GM18951 (cell line): ENCODE measurements around the gene MYL5.
"Not testable (repeated sequence)": the region's sequence is repeated elsewhere in the genome, so short reads cannot be mapped to it uniquely, and the experiment has no call there.

ENCODE experiments used
- POLR2A ChIP-seq: IDR thresholded peaks from 4 replicates; pipeline ENCODE4 v1.6.1; 2011; ENCODE audit warnings: mild to moderate bottlenecking; ENCODE audit not compliant: insufficient read length, insufficient read depth; ENCODE audit errors: extremely low read depth
- in situ Hi-C: fragments of 300-500 bp; cut with MboI; formaldehyde crosslinking; loops from one replicate; pipeline ENCODE4 v1.12.0; 2022; ENCODE audit warnings: low sequenced_read_pairs, mixed read lengths, inconsistent platforms; ENCODE audit not compliant: unreplicated experiment

Gene MYL5

DNA sequence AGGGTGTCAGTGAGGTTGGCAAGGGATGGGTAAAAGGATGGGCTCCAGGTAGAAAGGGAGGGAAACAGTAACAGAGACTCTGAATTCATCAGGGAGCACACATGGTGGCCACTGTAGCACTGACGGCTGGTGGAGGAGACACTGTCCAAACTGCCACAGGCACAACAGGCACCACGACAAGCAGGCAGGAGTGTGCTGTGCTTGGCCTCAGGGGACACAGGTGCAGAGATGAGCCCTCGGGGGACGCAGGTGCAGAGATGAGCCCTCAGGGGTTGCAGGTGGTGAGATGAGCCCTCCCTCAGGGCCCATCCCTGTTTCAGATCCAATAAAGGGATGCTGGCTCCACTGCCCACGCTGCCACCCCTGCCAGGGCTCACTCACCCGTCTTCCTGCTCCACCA is 41.4 kb upstream of the MYL5 start:
- no peak for TF ChIP-seq POLR2A
- in situ Hi-C loops, result no loop called here

DNA sequence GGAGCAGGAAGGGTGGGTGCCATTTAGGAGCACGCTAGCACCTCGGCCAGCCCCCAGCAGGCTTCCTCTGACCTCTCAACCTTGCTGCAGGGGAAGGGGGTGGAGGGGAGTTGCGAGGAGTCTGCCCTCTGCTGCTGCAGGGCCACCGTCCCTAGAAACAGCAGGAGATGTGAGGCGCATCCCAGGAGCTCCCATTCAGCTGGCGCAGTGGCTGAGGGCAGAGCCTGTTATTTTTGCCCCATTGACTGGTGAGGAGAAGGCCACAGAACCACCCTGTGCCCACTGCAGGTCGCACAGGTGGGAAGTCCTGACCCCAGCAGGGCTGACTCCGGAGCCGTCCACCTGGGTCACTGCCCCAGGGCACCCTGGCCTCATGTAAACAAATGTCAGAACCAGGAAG is 40.9 kb upstream of the MYL5 start:
- in situ Hi-C loops, result no loop called here
- no peak for TF ChIP-seq POLR2A

DNA sequence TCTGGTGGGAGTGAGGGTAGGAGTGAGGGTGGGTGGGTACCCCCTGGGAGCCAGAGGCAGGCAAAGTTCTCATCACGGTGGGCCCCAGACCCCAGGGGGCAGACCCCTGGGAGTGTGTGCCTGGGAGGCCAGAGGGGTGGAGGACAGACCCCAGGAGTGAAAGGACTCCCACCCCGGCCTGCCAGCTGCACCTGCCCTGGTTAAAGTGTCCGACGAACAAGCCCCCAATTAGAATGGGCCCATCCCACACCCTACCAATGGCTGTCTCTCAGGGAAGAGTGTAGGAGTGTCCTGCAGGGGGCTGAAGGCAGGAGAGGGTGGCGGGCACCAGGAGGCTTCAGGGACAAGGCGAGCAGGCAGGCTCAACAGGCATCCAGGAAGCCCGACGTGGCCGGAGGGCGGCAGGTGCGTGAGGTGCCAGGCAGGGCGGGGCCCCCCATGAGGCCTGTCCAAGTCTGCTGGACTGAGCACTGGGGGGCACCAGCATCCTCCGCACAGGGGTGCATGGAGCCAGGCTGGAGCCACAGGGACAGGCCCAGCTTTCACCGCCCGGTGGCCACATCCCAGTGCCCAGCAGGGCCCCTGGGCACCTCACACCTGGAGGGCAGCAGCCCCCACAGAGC is 40.3 kb upstream of the MYL5 start:
- in situ Hi-C loops, result no loop called here
- TF ChIP-seq POLR2A, result no peak

DNA sequence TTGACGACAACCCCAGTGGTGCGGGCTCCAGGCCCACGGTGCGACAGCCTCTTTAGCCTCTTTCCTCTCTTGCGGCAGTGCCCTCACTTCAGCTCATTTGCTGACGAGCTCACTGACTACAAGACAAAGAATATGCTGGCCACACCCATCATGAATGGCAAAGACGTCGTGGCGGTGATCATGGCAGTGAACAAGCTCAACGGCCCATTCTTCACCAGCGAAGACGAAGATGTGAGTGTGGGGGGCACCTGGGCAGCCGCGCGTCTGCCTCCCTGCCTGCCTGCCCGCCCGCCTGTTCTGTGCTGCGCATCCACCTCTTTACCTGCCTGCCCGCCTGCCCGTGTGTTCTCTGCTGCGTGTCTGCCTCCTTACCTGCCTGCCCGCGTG is 39.8 kb upstream of the MYL5 start:
- in situ Hi-C loops, result no loop called here
- TF ChIP-seq POLR2A, result no peak

DNA sequence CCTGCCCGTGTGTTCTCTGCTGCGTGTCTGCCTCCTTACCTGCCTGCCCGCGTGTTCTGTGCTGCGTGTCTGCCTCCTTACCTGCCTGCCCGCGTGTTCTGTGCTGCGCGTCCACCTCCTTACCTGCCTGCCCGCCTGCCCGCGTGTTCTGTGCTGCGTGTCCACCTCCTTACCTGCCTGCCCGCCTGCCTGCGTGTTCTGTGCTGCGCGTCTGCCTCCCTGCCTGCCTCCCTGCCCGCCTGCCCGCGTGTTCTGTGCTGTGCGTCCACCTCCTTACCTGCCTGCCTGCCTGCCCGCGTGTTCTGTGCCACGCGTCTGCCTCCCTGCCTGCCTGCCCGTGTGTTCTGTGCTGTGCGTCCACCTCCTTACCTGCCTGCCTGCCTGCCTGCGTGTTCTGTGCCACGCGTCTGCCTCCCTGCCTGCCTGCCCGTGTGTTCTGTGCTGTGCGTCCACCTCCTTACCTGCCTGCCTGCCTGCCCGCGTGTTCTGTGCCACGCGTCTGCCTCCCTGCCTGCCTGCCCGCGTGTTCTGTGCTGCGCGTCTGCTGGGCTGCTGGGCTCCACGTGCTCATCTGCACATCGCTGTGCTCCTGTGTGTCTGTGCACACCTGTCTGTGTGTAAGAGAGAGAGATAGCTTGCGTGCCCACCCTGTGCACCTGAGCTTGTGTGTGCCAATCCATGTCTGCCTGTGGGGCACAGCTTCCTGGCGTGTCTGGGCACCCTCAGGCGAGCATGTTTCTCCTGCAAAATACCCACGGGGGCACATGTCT is 39.1 kb upstream of the MYL5 start:
- in situ Hi-C loops, result not testable (repeated sequence)

DNA sequence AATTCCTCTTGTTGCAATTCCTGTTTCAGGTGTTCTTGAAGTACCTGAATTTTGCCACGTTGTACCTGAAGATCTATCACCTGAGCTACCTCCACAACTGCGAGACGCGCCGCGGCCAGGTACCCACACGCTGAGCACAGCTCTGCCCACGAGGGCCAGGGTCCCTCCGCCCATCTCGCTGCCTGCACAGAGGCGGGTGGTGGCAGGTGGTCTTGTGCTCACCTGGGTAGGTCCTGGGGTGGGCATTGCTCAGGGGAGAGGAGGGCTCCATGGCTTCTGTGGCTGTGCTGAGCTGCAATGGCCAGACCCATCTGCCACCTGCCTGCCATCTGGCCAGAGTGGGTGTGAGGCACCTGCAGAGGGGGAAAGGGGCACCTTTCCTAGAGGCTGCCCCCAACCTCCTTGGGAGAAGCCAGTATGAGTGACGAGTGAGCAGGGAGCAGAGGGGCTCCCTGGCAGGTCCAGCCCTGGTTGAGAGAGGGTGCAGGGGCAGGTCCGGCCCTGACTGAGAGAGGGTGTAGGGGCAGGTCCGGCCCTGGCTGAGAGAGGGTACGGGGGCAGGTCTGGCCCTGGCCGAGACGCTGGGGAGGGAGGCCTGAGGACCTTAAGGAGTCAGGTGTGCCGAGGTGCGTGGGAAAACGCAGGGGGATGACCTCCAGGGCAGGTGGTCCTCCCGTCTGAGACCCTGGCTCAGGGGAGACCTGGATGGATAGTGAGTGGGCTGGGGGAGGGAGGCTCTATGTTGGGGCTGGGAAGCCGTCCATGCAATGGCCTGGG is 38.3 kb upstream of the MYL5 start:
- no peak for TF ChIP-seq POLR2A
- in situ Hi-C loops, result no loop called here

DNA sequence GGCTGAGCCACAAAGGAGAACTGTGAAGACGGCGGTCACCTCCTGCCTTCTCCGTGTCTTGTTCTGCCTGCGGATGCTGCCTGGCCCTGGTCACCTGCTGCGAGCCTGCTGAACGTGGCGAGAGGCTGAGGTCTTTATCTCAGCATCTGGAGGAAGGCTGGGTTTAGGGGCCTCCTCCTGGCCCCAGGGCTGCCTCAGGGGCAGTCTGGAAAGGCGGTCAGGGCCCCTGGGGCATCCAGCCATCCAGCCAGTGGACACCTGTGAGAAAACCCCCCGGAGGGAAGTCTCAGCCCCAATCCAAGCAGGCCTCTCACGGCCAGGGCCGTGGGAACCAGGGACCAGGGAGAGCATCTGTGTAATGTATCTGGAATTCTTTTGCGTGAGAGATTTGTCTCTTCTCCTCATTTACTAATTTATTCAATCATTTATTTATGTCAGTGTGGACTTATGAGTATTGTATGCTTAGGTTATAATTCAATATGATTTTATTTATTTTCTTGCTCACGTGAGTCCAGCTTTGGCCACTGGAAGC is 37.6 kb upstream of the MYL5 start:
- in situ Hi-C loops, result no loop called here
- no peak for TF ChIP-seq POLR2A

DNA sequence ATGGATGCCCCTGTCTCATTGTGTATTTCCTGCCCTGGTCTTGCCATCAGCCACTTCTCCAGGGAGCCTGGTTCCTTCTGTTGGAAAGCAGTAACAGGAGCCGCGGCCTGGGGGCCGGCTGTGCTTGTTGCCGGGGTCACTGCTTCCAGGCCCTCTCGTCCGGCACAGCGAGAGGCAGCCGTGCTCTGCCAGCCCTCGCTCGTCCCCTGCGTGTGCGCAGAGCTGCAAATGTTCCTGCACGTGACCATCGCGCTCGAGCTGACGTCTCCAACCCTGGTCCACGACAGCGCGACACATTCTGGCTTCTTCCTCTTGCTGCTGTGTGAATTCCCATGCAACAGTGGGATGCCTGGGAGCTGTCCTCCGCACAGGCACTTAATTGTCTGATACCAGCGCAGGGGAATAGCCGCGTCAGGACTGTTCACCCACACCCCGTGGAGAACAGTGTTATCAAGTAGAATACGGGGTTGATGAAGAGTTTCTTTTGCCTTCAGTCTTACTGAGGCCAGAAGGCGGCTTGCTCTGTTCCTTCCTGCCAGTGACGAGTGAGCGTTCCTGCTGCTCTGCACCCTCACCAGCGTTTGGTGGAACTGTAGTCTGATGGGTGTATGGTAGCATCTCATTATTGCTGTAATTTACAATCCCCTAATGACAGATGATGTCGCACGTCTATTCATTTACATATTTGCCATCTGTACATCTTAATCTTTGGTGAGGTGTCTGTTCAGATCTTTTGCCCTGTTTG is 36.6 kb upstream of the MYL5 start:
- no peak for TF ChIP-seq POLR2A
- in situ Hi-C loops, result no loop called here

DNA sequence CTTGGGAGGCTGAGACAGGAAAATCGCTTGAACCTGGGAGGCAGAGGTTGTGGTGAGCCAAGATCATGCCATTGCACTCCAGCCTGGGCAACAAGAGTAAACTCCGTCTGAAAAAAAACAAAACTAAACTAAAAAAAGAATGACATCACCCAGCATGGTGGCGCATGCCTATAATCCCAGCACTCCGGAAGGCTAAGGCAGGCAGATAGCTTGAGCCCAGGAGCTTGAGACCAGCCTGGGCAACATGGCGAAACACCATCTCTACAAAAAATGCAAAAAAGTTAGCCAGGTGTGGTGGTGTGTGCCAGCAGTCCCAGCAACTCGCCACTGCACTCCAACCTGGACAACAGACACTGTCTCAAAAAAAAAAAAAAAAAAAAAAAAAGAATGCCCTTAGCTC is 32.0 kb upstream of the MYL5 start:
- in situ Hi-C loops, result not testable (repeated sequence)

DNA sequence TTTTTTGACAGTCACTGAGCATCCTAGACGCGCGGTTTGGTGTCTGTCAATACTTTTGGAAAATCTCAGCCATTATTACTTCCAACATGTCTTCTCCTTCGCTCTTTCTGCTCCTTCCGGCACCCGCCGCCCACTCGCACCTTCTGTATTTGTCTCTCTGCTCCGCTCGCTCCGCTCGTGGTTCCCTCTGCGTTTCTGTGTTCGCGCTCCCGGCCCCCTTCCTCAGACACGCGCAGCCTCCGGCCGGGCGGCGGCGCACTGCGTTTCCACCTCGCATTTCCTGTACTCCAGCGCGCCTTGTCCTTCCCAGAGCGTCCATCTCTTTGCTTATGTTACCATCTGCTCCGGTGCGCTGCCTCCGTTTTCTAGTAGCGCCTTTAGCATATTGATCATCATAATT is 27.9 kb upstream of the MYL5 start:
- in situ Hi-C loops, result no loop called here
- no peak for TF ChIP-seq POLR2A

DNA sequence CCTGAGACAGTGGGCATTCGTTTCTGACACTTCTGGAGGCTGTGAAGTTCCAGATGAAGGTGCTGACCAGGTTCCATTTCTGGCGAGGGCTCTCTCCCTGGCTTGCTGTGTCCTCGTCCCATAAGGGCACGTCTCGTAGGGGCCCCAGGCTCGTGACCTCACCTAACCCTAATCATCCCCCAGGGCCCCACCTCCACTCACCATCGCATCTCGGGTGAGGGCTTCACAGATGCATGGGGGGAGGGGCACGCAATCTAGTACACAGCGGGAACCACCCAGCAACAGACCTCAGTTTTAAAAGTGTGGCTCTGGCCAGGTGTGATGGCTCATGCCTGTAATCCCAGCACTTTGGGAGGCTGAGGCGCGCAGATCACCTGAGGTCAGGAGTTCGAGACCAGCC is 26.9 kb upstream of the MYL5 start:
- no peak for TF ChIP-seq POLR2A
- in situ Hi-C loops, result no loop called here

DNA sequence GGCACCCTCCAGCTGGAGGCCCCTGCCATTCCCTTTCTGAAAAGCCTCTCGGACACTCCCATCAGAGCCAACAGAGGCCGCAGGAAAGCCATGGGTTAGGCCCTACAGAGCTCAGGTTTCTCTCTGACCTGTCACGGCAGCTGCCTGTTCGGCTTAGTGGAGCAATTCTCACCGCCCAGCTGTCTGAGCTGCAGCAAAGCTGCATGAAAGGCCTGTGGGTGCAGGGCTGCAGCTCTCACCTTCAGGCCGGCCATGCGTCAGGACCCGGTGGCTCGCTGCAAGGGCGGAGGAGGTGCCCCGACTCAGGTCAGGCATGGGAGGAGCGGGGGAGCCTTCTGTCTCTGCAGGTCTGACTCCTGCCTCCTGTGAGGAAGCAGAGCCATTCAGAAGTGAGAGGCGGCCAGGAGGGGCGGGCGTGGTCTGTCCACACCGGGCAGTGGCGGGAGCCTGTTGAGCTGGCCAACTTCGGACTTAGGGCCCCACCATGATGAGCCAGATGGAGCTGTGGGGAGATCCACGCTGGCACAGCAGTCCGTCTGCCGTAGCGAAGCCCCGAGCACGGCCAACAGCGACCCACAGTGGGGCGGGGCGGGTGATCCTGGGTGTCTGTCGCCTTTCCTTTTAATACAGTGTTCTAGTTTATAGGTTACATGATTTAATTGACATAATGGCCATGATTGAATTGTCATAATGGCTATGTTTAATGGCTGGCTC is 25.6 kb upstream of the MYL5 start:
- TF ChIP-seq POLR2A, result no peak
- in situ Hi-C loops, result no loop called here

DNA sequence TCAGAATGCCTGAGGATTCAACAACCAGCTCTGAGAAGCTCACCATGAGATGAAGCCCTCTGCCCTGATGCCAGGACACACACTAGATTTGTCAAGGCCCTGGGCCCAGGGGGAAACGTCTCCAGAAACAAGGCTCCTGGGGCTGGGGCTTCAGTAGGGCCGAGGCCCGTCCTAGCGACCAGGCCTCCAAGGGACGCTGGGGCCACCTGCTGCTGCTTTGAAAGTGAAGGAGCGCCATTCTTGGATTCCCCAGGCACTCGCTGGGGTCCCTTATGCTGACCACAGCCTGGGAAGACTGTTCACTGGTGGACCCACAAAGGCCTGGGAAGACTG is 25.1 kb upstream of the MYL5 start:
- in situ Hi-C loops, result no loop called here

DNA sequence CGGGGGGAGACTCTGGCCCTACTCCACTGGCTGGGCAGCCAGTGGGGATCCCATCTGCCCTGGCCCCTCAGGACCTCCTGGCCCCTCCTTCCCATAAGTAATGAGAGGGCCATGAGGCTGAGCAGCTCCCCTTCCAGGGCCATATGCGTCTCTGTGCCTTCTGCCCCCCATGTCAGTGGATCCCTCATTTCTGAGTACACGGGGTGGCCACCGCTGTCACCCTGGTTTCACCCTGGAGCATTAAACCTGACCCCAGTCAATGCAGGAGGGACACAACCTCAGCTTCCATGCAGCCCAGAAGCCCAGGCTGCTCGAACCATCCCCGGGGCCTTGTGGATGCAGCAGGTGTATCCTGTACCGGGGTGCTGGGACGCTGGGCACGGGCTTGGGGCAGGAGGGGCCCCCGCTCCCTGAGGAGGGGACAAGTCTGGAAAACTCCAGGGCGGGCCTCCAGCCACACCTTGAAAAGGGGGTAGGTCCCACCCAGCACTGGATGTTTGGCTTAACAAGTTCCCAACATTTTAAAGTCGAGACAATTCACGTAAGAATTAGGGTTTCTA is 24.5 kb upstream of the MYL5 start:
- in situ Hi-C loops, result no loop called here
- no peak for TF ChIP-seq POLR2A

More for the DNA sequence above, 25.1 kb upstream of the MYL5 start:
- no peak for TF ChIP-seq POLR2A
